HEK293 (cell line): Measurements from ENCODE around the gene HOXB8.

Experiments used
- CTCF ChIA-PET: fragments of 350-600 bp; formaldehyde crosslinking; extraction: SDS; loops from one replicate; lab custom pipeline; 2021; ENCODE audit warnings: antibody characterized with exemption; lab: Yijun Ruan, JAX
- POLR2A ChIA-PET: fragments of 300-600 bp; formaldehyde crosslinking; extraction: SDS; loops from one replicate; lab custom pipeline; 2020; ENCODE audit warnings: antibody characterized with exemption, inconsistent platforms; lab: Yijun Ruan, JAX
- H3K27ac ChIP-seq: fragments of 200-500 bp; sonication (Bioruptor generic); 2 replicates; pipeline ENCODE4 v1.5.1; 2014; ENCODE audit warnings: low read depth, low read length, control low read depth, inconsistent platforms; ENCODE audit errors: extremely low read depth
- H3K36me3 ChIP-seq, 2 experiments: fragments of 200-500 bp in 1 of 2; sonication (Bioruptor generic) in 1 of 2; 1 replicate in 1 of 2; 2 replicates in 1 of 2; pipeline ENCODE4 v1.5.1; 2014 to 2017; ENCODE audit warnings: inconsistent platforms in 2 of 2, low read length in 2 of 2; ENCODE audit not compliant: control insufficient read depth in 2 of 2, insufficient read depth in 1 of 2
- H3K4me1 ChIP-seq: fragments of 200-500 bp; sonication (Bioruptor generic); 2 replicates; pipeline ENCODE4 v1.5.1; 2014; ENCODE audit warnings: mild to moderate bottlenecking, low read length, inconsistent platforms; ENCODE audit not compliant: control insufficient read depth, insufficient read depth
- H3K4me3 ChIP-seq: 2 replicates; pipeline ENCODE4 v1.5.1; 2011; ENCODE audit warnings: low read depth, mild to moderate bottlenecking, control low read depth, low read length, moderate library complexity
- H3K9me3 ChIP-seq: fragments of 200-500 bp; sonication (Bioruptor generic); 2 replicates; pipeline ENCODE4 v1.5.1; 2014; ENCODE audit warnings: low read depth, low read length, inconsistent platforms; ENCODE audit not compliant: control insufficient read depth, insufficient read depth
- GFI1B ChIP-seq: fragments of 450-650 bp; formaldehyde crosslinking; IDR thresholded peaks from 2 replicates; pipeline ENCODE4 v1.5.1; 2016; ENCODE audit warnings: missing biosample characterization, missing genetic modification characterization
- GLI2 ChIP-seq: fragments of 450-650 bp; formaldehyde crosslinking; IDR thresholded peaks from 2 replicates; pipeline ENCODE4; 2017; ENCODE audit warnings: missing biosample characterization, missing genetic modification characterization, low read depth, borderline replicate concordance
- KLF17 ChIP-seq: fragments of 450-650 bp; formaldehyde crosslinking; IDR thresholded peaks from 2 replicates; pipeline ENCODE4 v1.5.1; 2016; ENCODE audit warnings: missing biosample characterization, missing genetic modification characterization
- OVOL3 ChIP-seq: fragments of 450-650 bp; formaldehyde crosslinking; IDR thresholded peaks from 2 replicates; pipeline ENCODE4 v1.5.1; 2016; ENCODE audit warnings: missing biosample characterization, missing genetic modification characterization
- PRDM6 ChIP-seq: fragments of 450-650 bp; formaldehyde crosslinking; IDR thresholded peaks from 2 replicates; pipeline ENCODE4 v1.5.1; 2017; ENCODE audit warnings: missing biosample characterization, missing genetic modification characterization
- SP7 ChIP-seq: fragments of 450-650 bp; formaldehyde crosslinking; IDR thresholded peaks from 2 replicates; pipeline ENCODE4 v1.5.1; 2016; ENCODE audit warnings: missing biosample characterization, missing genetic modification characterization
- TSHZ1 ChIP-seq: fragments of 450-650 bp; formaldehyde crosslinking; IDR thresholded peaks from 2 replicates; pipeline ENCODE4 v1.5.1; 2016; ENCODE audit warnings: missing biosample characterization, missing genetic modification characterization, borderline replicate concordance
- YY1 ChIP-seq: fragments of 450-650 bp; formaldehyde crosslinking; IDR thresholded peaks from 2 replicates; pipeline ENCODE4 v1.5.1; 2018; ENCODE audit warnings: missing biosample characterization, missing genetic modification characterization
- ZBTB1 ChIP-seq: fragments of 450-650 bp; formaldehyde crosslinking; IDR thresholded peaks from 2 replicates; pipeline ENCODE4 v1.5.1; 2016; ENCODE audit warnings: missing biosample characterization, missing genetic modification characterization
- ZBTB8A ChIP-seq: fragments of 450-650 bp; formaldehyde crosslinking; IDR thresholded peaks from 2 replicates; pipeline ENCODE4 v1.5.1; 2016; ENCODE audit warnings: missing biosample characterization, missing genetic modification characterization
- ZIC2 ChIP-seq: fragments of 450-650 bp; formaldehyde crosslinking; IDR thresholded peaks from 2 replicates; pipeline ENCODE4 v1.5.1; 2016; ENCODE audit warnings: missing biosample characterization, missing genetic modification characterization
- ZNF10 ChIP-seq: fragments of 450-650 bp; formaldehyde crosslinking; IDR thresholded peaks from 2 replicates; pipeline ENCODE4 v1.5.1; 2017; ENCODE audit warnings: missing biosample characterization, missing genetic modification characterization
- ZNF148 ChIP-seq: fragments of 450-650 bp; formaldehyde crosslinking; IDR thresholded peaks from 2 replicates; pipeline ENCODE4 v1.5.0; 2017; ENCODE audit warnings: missing biosample characterization, missing genetic modification characterization, borderline replicate concordance
- ZNF24 ChIP-seq: fragments of 450-650 bp; formaldehyde crosslinking; IDR thresholded peaks from 2 replicates; pipeline ENCODE4 v1.5.1; 2016; ENCODE audit warnings: missing biosample characterization, missing genetic modification characterization
- ZNF280D ChIP-seq: fragments of 450-650 bp; formaldehyde crosslinking; IDR thresholded peaks from 2 replicates; pipeline ENCODE4 v1.5.1; 2016; ENCODE audit warnings: missing biosample characterization, missing genetic modification characterization
- ZNF335 ChIP-seq: fragments of 450-650 bp; formaldehyde crosslinking; conservative IDR thresholded peaks from 2 replicates; pipeline ENCODE4 v1.5.1; 2016; ENCODE audit warnings: missing biosample characterization, missing genetic modification characterization
- ZNF341 ChIP-seq: fragments of 450-650 bp; formaldehyde crosslinking; IDR thresholded peaks from 2 replicates; pipeline ENCODE4; 2016; ENCODE audit warnings: low read depth, missing biosample characterization, missing genetic modification characterization
- ZNF354C ChIP-seq: fragments of 450-650 bp; formaldehyde crosslinking; IDR thresholded peaks from 2 replicates; pipeline ENCODE4 v1.5.1; 2016; ENCODE audit warnings: missing biosample characterization, missing genetic modification characterization, low read depth, borderline replicate concordance
- ZNF433 ChIP-seq: fragments of 450-650 bp; formaldehyde crosslinking; IDR thresholded peaks from 2 replicates; pipeline ENCODE4 v1.5.1; 2016; ENCODE audit warnings: missing biosample characterization, missing genetic modification characterization, low read depth
- ZNF48 ChIP-seq: fragments of 450-650 bp; formaldehyde crosslinking; IDR thresholded peaks from 2 replicates; pipeline ENCODE4 v1.5.1; 2016; ENCODE audit warnings: missing biosample characterization, missing genetic modification characterization
- ZNF488 ChIP-seq: fragments of 450-650 bp; formaldehyde crosslinking; IDR thresholded peaks from 2 replicates; pipeline ENCODE4 v1.5.1; 2016; ENCODE audit warnings: missing biosample characterization, missing genetic modification characterization
- ZNF623 ChIP-seq: fragments of 450-650 bp; formaldehyde crosslinking; IDR thresholded peaks from 2 replicates; pipeline ENCODE4 v1.5.1; 2016; ENCODE audit warnings: missing biosample characterization, missing genetic modification characterization
- ZNF629 ChIP-seq: fragments of 450-650 bp; formaldehyde crosslinking; IDR thresholded peaks from 2 replicates; pipeline ENCODE4 v1.5.1; 2017; ENCODE audit warnings: missing biosample characterization, missing genetic modification characterization
- ZNF747 ChIP-seq: fragments of 450-650 bp; formaldehyde crosslinking; IDR thresholded peaks from 2 replicates; pipeline ENCODE4 v1.5.1; 2016; ENCODE audit warnings: missing biosample characterization, missing genetic modification characterization

Gene HOXB8

GRCh38 chr17:48575066-48575582 lies 40.0 kb downstream of the HOXB8 start:
- CTCF ChIA-PET, result interaction anchor here (0.6 to 0.9 kb wide), 2 partner anchors 14 to 1629 kb away, joined by 3 to 5 read pairs; no protein-coding TSS in a partner anchor
- peaks cover 0 to 33% of the 10 kb centered on the region in 2 experiments; a peak in 2 of 3 replicates for H3K36me3 ChIP-seq
- POLR2A ChIA-PET, result interaction anchor here (1.3 to 4.1 kb wide), 2 partner anchors 31 to 34 kb away, joined by 5 to 14 read pairs; no protein-coding TSS in a partner anchor
- TF ChIP-seq ZNF148 (tag by site-specific recombination) (no peak), ZNF341 (tag by site-specific recombination) (peak; percentile 50; the same call in 1 of the 2 replicates), ZNF354C (tag by site-specific recombination) (no peak), ZNF10 (0 out of 2 replicates have a peak, but pooled peaks have one; percentile 39), ZNF623 (tag by site-specific recombination) (no peak), ZNF629 (peak; percentile 59), GLI2 (tag by site-specific recombination) (peak; percentile 76), ZNF335 (tag by site-specific recombination) (peak; percentile 30), ZBTB8A (tag by site-specific recombination) (peak; percentile 81), ZNF24 (tag by site-specific recombination) (peak; percentile 80), SP7 (tag by site-specific recombination) (peak; percentile 85), GFI1B (peak; percentile 88), ZIC2 (tag by site-specific recombination) (peak; percentile 68), ZNF280D (tag by site-specific recombination) (no peak), ZNF433 (no peak), ZNF747 (no peak), PRDM6 (tag by site-specific recombination) (peak; percentile 98), KLF17 (tag by site-specific recombination) (peak; percentile 67), OVOL3 (peak; percentile 71), ZNF48 (tag by site-specific recombination) (no peak), ZBTB1 (tag by site-specific recombination) (0 out of 2 replicates have a peak, but pooled peaks have one; percentile 15), TSHZ1 (peak; percentile 68; the same call in 1 of the 2 replicates), ZNF488 (tag by site-specific recombination) (0 out of 2 replicates have a peak, but pooled peaks have one; percentile 78), YY1 (tag by site-specific recombination) (0 out of 2 replicates have a peak, but pooled peaks have one; percentile 11)

More at GRCh38 chr17:48575066-48575582, 40.0 kb downstream of the HOXB8 start:
- peaks cover 82% of the 10 kb centered on the region for H3K4me1 ChIP-seq
- H3K27ac ChIP-seq, result peak overlapping the region; percentile 93
- H3K9me3 ChIP-seq, result no peaks in the 10 kb centered on the region
- no peak overlapping the region for H3K4me3 ChIP-seq
